ENCODE data around the gene BICRA.

BICRA gene

DNA sequence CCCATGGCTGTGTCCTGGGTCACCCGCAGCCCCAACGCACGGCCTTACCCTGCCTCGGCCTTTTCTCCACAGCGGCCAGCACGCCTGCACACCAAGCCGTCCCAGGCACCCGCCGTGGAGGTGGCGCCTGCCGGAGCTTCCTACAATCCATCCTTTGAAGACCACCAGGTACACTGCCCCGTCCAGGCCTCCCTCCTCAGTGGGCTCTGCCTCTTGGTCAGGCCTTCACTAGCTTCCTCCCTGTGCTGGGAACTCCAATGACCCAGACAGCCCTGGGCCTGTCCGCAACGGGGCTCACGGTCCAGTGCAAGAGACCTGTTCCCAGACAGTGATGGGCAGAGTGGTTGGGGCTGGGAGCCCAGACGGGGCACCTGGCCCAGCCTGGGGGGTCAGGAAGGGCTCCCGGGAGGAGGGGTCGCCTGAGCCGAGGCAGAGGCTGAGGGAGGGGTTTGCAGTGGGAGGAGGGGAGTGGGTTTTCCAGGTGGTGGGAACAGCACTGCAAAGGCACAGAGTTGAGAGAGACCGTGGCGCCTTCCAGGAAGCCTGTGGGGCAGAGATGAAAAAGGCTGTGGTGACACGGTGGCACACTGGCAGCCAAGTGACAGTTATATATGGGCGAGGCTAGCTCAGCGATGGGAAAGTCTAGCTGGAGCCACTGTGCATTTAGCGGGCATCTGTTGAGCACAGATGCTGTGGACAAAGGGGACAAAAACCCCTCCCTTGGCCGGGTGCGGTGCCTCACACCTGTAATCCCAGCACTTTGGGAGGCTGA lies 143.7 kb downstream of the BICRA start:
- TF ChIP-seq, protein P1, sequence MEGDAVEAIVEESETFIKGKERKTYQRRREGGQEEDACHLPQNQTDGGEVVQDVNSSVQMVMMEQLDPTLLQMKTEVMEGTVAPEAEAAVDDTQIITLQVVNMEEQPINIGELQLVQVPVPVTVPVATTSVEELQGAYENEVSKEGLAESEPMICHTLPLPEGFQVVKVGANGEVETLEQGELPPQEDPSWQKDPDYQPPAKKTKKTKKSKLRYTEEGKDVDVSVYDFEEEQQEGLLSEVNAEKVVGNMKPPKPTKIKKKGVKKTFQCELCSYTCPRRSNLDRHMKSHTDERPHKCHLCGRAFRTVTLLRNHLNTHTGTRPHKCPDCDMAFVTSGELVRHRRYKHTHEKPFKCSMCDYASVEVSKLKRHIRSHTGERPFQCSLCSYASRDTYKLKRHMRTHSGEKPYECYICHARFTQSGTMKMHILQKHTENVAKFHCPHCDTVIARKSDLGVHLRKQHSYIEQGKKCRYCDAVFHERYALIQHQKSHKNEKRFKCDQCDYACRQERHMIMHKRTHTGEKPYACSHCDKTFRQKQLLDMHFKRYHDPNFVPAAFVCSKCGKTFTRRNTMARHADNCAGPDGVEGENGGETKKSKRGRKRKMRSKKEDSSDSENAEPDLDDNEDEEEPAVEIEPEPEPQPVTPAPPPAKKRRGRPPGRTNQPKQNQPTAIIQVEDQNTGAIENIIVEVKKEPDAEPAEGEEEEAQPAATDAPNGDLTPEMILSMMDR (IDR thresholded peaks at IDR 0.05; ENCODE audit: unreplicated experiment in 3 of 3) = no peak
- no peak overlapping the region for H3K27ac Mint-ChIP-seq
- peaks cover 44% of the 10 kb centered on the region for H3K36me3 Mint-ChIP-seq (ENCODE audit: low read depth)
- H3K27me3 Mint-ChIP-seq (ENCODE audit: low read depth) = no peaks in the 10 kb centered on the region
- H3K9me3 Mint-ChIP-seq = no peaks in the 10 kb centered on the region
- H3K4me1 Mint-ChIP-seq = no peaks in the 10 kb centered on the region
- no peak overlapping the region for H3K4me3 Mint-ChIP-seq
